Measurements from ENCODE around the gene GALNT2.
A peak's percentile ranks its signal among the peaks of the same experiment; 100 is the strongest.

Gene GALNT2

DNA sequence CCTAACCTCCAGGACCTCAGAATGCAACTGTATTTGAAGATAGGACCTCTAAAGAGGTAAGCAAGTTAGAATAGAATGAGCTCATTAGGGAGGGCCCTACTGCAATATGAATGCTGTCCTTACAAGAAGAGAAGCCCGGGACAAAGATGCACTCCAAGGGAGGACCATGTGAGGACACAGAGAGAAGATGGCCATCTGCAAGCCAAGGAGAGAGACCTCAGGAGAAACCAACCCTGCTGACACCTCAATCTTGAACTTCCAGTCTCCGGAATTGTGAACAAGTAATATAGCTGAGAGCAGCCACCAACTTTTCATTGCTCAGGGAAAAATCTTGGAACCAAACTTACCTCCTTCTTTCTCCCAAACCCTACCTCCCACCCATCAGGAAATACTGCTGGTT is 15.0 kb upstream of the GALNT2 start:
- DNase-seq = no peak

DNA sequence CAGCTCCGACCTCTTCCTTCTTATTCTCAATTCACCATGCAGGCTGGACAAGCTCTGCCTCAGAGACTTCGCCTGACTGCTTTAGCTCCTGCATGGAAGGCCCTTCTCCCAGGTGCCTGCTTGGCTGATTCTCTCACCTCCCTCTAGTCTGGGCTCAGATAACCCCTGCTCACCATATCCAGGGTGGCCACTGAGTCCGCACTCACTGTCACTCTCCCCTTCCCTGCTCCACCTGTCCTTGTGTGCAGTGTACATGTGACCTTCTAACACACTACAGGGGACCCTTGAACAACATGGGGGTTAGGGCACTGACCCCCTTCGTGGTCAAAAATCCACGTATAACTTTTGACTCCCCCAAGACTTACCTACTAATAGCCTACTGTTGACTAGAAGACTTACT is 14.4 kb upstream of the GALNT2 start:
- DNase-seq = no peak

DNA sequence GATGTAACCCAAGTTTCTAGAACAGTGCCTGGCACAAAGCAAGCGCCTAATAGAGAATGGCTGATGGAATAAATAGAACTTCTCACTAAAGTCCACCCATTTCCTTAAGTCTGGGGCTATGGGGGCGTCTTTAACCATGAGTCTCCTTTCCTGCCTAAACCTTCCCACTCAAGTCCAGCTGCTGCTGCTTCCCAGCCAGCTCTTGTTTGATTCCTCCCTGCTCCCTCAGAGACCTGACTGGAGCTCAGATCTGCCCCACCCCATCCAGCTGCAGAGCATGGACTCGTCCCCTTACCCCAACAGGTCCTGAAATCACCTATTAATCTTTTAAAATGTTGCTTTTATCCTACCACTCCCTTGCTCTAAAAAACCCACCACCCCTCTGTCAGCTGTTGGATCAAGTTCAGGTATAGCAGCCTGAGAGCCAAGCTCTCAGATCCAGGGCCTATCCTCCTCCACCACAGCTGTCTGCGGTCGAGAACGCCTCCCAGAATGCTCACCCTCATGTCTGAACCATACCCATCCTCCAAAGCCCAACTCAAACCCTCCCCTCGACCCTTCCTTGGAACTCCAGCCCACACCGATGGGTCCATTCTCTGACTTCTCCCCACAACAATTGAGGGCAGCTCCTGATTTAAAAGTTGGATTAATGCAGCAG is 12.8 kb upstream of the GALNT2 start:
- no peak for DNase-seq

DNA sequence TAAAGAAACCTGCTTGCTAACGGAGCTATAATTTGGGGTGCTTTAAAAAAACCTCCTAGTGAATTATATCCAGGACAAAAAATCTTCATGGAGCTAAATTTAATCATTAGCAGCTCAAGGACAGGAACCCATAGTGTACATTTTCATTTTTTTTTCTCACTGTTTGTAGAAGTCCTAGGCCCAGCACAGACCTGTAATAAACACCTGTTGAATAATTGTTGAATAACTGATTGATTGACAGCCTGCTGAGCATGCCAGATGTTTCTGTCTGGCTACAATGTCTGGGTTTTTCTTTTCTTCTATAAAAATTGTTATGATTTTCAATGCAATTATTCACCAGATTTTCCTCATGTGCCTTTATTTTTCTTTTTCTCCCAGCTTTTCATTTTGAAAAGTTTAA is 10.9 kb upstream of the GALNT2 start:
- no peak for DNase-seq

DNA sequence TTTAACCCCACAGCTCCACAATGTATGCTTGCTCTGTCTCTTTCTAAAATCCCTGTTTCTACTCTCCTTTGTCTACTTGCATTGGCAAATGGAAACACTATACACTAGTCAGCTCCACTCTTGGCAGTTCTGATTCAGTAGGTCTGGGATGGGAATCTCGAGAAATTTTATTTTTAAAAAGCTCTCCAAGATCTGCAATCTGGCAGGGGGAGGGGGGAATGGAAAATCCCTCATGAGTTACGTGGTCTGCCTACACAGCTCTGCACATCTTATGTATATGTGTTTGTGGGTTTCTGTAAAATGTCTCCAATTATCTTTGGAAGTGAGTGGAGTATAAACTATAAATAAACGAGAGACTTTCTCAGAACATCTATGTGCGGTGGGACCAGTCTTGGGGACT is 9.9 kb upstream of the GALNT2 start:
- DNase-seq = no peak

DNA sequence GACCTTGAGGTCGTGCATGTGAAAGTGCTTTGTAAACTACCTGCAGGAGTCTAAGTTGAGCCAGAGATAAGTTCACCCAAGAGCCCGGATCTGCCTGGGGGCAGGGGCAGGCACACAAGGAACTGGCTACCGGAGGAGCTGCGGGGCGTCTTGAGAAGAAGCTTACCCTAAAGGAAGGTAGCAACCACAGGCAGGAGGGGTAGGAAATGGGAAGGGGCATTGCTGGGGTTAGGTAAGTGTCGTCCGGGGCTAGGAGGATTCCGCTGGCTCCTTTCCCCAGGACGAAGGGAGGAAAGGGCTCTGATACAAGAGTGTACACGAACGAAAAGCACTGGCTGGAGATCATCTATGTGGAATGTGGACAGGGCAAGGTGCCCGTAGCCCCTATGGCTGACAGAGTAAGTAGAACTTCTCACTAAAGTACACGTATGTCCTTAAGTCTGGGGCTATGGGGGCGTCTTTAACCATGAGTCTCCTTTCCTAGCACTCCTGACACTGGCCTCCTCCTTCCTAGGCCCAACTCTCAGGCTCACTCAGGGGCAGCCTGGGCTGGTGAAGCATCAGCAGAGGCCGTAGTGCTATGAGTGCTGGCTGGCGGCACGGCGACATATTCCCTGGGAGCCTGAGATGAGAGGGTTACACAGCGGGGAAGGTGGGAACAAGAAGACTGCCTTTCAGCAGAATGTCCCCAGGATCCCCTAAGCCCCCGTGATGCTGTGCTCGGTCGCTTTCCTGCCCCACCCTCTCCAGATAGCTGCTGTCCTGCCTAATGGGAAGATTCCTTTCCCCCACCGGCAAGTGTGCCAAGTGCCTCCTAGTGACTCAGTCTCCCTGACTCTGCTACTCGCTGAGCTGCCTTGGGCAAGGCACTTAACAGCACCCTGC is 9.1 kb upstream of the GALNT2 start:
- no peak for DNase-seq

DNA sequence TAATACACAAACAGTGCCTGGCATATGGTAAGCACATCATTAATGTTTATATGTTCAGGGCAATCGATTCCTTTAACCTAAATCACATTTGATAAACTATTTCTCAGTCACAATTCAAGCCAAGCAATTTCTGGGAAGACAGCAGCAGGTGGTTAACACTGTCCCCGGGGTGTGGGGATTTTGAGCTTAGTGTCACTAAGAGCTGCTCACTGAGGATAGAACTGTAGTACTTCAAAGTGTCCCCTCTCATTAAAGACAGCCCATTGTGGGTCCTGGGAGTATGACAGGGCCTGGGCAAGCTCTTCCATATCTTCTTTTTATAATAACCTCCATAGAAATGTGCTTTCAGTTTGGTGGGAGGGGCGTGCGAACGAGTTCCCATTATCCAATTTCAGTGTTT is 8.4 kb upstream of the GALNT2 start:
- no peak for DNase-seq

DNA sequence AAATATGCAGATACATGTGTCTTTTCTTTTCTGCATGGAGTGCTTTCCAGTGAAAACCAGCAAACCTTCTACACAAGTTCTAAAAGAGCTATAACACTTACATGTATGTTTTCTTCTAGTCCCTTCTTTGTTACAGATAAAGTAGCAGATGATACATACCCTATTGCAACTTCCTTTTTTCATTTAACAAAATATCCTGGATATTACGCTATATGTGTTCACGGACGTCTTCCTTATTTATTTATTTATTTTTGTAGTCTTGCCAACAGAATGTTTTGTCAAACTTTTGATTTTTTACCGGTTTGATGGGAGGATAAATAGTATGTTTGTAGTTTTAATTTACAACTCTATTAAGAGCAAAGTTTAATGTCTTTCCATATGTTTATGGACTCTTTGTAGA is 5.2 kb upstream of the GALNT2 start:
- DNase-seq = no peak

DNA sequence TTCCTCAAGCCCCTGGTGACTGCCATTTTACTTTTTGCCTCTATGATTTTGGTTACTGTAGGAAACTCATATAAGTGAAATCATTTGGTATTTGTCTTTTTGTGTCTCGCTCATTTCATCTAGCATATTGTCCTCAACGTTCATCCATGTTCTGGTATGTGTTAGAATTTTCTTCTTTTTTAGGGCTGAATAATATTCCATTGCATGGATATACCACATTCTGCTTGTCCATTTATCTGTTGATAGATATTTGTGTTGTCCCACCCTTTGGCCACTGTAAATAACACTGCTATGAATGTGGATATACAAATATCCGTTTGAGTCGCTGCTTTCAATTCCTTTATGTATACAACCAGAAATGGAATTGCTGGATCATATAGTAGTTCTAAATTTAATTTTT is 4.5 kb upstream of the GALNT2 start:
- no peak for DNase-seq

DNA sequence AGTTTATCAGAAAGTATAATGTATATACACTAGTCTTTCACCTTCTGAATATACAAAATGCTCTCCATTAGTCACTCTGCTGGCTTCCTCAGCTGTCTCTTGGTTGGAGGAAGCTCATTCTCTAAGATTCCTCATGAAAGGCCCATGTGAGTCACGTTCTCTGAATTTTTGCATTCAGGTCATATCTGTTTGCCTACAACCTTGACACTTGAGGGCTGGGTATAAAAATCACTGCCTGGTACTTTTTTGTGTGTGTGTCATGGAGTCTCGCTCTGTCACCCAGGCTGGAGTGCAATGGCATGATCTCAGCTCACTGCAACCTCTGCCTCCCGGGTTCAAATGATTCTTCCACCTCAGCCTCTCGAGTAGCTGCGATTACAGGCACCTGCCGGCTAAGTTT is 2.8 kb upstream of the GALNT2 start:
- no peak for DNase-seq

DNA sequence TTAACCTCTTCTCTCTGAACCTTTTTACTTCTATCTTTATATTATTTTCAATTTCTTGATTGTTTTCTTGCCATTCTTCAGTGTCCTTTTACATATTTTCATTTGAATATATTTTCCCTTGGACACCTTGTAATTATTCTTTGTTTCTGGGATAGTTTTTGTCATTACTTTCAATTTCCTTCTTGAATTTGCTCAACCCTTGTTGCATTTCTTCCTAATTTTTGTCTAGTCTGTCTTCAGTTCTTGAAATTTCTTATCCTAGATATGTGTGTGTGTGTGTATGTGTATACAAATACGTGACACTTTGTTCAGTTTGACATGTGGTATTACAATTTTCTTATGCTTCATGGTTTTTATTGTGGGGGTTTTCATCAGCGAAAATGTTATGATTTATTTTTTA is 1.9 kb upstream of the GALNT2 start:
- no peak for DNase-seq

DNA sequence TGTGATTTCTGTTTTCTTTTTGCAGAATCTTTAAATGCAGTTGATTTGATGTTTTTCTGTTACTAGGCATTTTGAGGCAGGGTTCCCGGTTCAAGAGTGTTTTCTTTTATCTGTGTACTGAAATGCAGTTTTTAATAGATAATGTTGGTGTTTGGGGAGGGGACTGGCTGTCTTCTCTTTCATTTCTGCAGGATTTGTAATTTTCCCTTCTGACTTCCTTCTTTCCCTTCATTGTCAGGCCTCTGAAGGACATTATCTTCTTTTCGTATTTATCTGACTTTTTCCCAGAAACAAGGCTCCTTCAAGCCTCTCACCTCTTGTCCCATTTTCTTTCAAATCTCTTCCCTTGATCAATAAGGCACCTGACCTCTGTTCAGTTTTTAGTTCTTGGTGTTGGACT is 1.5 kb upstream of the GALNT2 start:
- no peak for DNase-seq

DNA sequence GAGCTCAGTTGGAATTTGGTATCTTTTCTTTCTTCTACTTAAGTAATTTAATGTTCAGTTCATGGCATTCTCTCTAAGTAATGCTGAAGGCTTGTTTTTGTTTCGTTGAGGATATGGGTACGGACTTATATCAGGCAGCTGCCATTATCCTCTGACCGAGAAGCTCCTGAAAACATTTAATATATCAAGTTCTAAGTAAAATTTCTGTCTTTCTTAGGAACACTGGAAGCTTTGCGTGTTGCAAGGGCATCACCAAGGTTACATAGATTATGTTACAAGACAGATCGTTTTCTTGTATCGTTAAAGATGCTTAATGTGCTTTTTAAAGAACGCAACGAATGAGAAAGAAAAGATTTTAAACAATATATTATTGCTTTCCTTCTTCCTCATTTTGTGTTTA is 1.0 kb upstream of the GALNT2 start:
- no peak for DNase-seq

DNA sequence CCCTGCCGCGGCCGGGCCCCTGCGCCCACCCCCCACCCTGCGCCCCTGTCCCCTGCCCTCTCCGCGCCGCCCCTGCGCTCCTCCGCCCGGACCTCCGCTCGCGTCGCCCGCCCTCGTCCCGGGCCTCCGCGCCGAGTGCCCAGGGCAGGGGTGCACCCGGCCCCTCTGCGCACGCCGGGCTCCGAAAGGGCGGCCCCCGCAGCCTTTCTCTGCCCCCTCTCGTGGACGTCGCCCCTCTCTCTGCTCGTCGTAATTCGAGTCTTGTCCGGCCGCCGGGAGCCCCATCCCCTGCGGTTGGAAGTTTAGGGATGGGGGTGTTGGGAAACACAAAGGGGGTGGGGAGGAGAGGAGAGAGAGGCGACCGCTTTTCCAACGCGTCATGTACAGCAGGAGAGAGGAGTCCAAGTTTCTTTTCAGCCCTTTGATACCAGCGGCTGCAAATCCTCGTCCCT is 407 bp downstream of the GALNT2 start:
- DNase-seq = peak; percentile 15

DNA sequence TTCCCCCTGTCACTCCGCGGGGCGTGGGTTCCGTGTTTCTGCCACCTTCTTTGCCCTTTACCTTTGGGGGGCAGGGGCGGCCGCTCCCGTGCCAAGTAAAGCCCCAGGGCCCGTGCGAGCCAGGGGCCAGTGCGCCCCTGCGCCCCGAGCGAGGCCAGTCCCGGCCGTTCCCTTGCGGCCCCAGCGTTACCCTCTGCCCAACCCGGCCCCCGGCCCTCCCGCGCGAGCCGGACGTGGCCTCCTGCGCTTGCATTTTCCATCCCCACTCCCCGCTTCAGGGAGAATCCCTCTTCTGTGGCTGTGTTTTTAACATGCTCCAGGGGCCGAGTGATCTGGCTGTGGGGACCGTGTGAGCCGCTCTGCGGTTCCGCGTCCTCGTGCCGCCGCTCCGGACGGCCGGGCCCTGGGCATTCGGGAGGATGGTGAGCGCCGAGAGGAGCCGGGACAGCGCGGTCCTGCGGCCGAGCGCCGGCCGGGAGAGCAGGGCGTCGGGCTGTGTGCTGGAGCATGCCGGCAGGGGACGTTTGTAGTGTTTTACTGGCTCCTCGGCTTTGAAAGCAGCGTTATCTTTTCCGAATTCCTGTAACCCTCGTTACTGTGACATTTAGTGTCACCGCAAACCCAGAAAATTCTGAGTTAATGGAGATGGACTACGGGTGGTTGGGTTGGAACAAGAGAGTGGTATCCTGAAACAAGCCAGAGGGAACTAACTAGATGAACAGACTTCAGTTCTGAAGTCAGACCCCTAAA is 1.0 kb downstream of the GALNT2 start:
- peak; percentile 17 for DNase-seq

DNA sequence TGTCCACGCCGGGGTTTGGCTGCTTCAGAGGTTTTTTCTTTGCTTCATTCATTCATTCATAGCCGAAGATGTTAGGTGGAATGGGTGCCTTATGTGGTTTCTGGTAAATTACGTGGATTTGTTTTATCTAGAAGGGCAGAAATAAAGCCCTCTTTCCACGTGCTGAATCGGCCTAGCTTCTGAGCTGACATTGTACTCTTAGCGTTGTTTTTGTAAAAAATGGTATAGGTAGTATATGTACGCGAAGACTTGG is 1.5 kb downstream of the GALNT2 start:
- no peak for DNase-seq

DNA sequence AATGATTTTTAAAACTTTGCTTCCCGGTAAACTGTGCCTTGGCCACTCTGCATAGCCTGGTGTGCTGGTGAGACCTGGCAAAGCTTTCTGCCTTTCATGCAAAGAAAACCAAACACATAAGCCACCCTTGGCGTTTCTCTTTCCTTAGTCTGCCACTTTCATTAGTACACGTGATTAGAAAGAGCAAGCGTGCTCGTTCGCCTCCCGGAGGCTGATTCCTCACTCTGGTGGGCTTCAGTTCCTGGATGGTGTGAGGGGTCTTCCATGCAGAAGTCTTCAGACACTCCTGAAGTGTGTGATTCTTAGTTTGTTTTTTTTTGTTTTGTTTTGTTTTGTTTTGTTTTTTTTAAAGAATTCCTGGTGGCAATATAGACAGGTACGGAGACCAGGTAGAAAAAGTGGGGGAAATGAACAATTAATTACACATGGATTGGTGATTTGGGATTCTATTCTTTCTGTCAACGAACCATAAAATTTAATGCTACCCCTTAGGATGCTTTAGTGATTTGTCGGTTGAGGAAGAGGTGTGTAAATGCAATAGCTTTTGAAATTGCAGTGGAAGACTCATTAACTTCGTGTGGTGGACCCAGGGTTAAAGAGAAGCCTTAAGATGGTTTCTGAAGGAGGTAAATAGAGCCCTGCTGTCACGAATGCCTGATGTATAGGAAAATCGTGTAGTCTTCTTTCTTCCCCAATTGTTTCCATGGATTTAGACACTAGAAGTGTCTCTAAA is 2.1 kb downstream of the GALNT2 start:
- no peak for DNase-seq

DNA sequence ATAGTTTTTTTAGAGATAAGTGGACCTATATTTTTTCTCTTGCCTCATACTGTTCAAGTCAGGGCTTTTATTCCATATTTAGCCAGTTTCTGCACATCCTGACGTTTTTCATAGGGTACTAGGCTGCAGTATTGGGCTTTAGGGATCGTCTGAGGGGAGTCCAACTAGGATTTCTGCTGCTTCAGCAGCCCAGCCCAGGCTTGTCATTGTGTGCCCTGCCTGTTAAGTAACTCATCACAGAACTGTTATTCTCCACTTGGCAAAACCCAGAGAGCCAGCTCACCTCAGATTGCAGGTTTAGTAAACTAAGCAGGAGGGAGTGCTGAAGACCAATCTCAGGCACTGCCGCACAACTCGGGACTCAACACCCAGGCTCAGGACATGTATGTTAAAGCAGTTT is 2.8 kb downstream of the GALNT2 start:
- no peak for DNase-seq

DNA sequence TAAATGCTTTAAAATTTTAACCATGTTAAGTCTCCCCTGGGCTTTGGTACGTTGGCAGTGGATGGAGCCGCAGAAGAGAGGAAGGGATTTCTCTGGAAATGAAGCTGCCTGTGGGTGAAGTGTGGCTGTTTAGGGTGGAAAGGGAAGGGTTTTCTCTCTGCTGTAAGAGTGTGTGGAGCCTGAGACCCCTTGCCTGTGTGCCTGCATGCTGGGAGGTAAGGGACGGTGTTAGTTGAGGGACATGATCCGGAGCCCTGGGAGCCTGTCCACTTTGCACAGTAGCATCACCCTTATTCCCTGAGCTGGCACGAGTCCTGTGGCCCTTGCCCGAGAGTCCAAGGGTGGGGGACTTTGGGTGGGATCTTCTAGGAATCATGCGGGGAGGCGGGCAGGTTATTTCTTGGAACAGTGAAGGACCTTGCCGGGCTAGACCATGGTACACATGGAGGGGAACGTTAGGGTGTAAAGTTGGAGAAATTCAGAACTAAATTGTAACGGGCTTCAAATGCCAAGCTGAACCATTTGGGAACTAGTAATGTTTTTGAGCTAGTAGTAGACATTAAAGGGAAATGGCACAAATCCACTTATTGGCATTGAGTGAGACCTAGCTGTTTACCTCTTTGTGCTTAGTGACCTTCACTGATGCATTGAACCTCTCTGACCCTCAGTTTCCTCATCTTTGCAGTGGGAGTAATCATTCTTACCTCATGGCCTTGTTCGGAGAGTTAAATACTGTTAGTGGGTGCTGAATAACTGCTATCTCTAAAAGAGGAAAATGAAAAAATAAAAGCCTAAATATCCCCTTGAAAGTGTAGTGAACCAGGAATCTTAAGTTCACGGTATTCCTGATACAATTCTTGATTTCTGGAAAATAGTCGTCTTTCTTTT is 3.5 kb downstream of the GALNT2 start:
- no peak for DNase-seq

DNA sequence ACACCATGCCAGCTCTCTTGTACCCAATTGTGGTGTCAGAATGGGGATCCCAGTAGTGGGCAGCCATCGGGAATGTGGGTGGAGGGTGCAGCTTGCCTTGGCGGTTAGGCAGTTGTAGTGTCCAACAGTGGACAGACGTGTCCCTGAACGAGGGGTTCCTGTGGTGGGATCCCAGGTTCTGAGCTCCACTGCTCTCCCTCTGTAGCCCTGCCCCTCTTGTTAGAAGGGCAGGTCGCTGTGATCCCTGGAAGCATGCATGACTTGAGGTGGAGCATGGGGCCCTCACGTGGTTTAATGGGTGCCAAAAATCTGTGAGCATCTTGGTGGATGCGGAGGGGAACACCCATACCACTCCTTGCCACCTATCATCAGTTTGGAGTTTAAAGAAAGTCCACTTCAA is 4.3 kb downstream of the GALNT2 start:
- DNase-seq = no peak

DNA sequence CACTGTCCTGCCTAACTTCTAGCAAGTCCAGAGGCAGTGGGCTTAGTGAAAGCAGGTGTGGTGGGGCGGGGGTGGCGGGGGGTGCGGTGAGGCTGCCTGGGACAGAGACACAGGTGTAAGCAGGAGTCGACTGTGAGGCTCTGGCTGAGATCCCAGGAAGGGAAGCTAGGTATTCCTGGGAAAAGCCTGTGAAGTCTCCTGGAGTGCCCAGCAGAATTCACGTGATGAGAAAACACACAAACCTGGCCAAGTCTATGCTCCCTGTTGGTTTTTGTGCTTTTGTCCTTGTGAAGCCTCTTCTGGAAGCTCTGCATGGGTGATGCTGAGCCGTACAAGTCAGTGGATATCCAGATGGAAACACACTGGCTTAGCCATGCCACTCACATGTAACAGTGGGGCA is 5.3 kb downstream of the GALNT2 start:
- no peak for DNase-seq

DNA sequence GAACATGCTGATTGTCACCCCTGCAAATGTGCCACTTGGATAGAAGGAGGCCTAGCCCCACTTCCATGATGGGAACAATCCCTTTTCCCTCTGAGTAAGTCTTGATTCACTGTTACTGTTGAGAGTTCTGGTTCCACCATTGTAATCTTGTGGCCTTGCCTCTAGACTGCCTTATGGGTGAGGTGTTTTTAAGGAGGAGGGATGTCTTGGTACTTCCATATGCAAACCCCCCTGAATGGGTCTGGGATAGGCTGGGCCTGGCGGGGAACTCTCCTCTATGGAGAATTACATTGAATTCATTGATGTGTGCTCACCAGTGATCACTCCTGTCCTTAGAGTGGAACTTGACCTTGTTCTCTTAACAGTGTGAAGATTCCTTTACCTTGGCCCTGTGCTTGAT is 5.8 kb downstream of the GALNT2 start:
- no peak for DNase-seq
